ENCODE results near the gene SNX33. TPM values are rescaled to one million over a fixed set of nuclear protein-coding genes. Genes with fewer than 3 reads are reported as not detected.
A peak's percentile ranks its signal among the peaks of the same experiment; 100 is the strongest.

SNX33 gene
- total and polyA plus RNA-seq, 2 of the 13 experiments (the other 11 are each of a cell fraction or from before 2014, with no cell fraction given): 11.0 to 11.6 TPM

DNA sequence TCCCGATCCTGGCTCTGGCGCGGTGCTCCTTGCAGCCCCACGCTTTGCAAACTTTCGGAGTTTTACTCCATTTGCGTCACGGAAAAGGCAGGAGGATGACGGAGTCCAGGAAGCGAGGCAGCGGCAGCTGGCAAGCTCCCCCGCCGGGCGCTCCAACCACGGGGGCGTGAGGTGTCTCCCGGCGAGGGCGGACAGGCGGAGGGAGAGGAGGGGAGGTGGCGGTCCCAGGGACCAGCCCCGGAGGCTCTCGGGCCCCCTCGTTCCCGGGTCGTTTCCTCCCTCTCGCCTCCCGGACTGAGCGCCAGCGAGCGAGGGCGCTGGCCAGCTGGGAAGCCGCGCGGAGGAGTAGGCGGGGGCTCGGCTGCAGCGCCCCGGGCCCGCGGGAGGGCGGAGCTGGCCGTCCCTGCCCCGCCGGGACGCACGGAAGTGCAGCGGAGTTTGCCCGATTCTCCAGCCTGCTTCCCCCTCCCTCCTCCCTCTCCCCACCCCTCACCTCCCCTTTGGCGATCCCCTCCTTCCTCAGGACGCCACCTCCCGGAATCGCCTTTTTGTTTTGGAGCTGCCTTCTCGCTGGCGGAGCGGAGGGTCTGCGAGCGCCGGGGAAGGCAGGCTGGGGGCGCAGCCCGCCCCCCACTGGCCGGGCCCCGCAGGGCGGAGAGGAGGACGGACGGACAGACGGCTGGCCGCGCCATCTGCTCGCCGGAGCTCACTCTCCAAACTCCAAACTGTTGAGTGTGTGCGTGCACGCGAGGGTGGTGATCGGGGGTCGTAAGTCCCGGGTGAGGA, at the start of gene SNX33 (continued):
- TF ChIP-seq DNMT3B (CRISPR knock-in tag; conservative IDR thresholded peaks at IDR 0.05): no peak
- TF ChIP-seq, protein P1, sequence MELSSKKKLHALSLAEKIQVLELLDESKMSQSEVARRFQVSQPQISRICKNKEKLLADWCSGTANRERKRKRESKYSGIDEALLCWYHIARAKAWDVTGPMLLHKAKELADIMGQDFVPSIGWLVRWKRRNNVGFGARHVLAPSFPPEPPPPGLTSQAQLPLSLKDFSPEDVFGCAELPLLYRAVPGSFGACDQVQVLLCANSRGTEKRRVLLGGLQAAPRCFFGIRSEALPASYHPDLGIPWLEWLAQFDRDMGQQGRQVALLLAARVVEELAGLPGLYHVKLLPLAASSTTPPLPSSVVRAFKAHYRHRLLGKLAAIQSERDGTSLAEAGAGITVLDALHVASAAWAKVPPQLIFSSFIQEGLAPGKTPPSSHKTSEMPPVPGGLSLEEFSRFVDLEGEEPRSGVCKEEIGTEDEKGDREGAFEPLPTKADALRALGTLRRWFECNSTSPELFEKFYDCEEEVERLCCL (CRISPR knock-in tag; IDR thresholded peaks at IDR 0.05; ENCODE audit: borderline replicate concordance): 0 out of 2 replicates have a peak, but pooled peaks have one; percentile 37
- 0 out of 2 replicates have a peak, but pooled peaks have one; percentile 27 for TF ChIP-seq ZNF703 (CRISPR knock-in tag; IDR thresholded peaks at IDR 0.05; ENCODE audit: borderline replicate concordance)
- TF ChIP-seq TAF15 (IDR thresholded peaks at IDR 0.05; ENCODE audit: low read depth, low read length, poor library complexity, severe bottlenecking): no peak
- TF ChIP-seq ZNF292 (CRISPR knock-in tag; IDR thresholded peaks at IDR 0.05; ENCODE audit: borderline replicate concordance, low read depth): no peak
- peak; percentile 86 for TF ChIP-seq RBFOX2 (IDR thresholded peaks at IDR 0.05; ENCODE audit: low read depth, low read length)
- TF ChIP-seq ZNF775 (CRISPR knock-in tag; IDR thresholded peaks at IDR 0.05; ENCODE audit: borderline replicate concordance): no peak
- 0 out of 2 replicates have a peak, but pooled peaks have one; percentile 8 for TF ChIP-seq ZNF766 (CRISPR knock-in tag; IDR thresholded peaks at IDR 0.05; ENCODE audit: borderline replicate concordance)
- TF ChIP-seq, protein P2, sequence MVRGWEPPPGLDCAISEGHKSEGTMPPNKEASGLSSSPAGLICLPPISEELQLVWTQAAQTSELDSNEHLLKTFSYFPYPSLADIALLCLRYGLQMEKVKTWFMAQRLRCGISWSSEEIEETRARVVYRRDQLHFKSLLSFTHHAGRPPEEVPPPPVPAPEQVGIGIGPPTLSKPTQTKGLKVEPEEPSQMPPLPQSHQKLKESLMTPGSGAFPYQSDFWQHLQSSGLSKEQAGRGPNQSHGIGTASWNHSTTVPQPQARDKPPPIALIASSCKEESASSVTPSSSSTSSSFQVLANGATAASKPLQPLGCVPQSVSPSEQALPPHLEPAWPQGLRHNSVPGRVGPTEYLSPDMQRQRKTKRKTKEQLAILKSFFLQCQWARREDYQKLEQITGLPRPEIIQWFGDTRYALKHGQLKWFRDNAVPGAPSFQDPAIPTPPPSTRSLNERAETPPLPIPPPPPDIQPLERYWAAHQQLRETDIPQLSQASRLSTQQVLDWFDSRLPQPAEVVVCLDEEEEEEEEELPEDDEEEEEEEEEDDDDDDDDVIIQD (CRISPR knock-in tag; IDR thresholded peaks at IDR 0.05; ENCODE audit: low read depth): no peak
- TF ChIP-seq BHLHE40 (IDR thresholded peaks at IDR 0.05; ENCODE audit: low read length): peak; percentile 11; the same call in 1 of the 2 replicates
- no peak for TF ChIP-seq CEBPB (IDR thresholded peaks at IDR 0.05; ENCODE audit: borderline replicate concordance, low read depth, low read length)
- no peak for TF ChIP-seq RFXANK (CRISPR knock-in tag; IDR thresholded peaks at IDR 0.05)
- peak; percentile 62; the same call in 1 of the 2 replicates for TF ChIP-seq TOPORS (CRISPR knock-in tag; IDR thresholded peaks at IDR 0.05)
- no peak for TF ChIP-seq ZKSCAN5 (CRISPR knock-in tag; IDR thresholded peaks at IDR 0.05)
- TF ChIP-seq ZNF83 (CRISPR knock-in tag; IDR thresholded peaks at IDR 0.05; ENCODE audit: borderline replicate concordance): 0 out of 2 replicates have a peak, but pooled peaks have one; percentile 46
- no peak for TF ChIP-seq IKZF4 (CRISPR knock-in tag; IDR thresholded peaks at IDR 0.05; ENCODE audit: borderline replicate concordance, low read depth, not compliant biosample characterization)
- 0 out of 2 replicates have a peak, but pooled peaks have one; percentile 29 for TF ChIP-seq SP4 (CRISPR knock-in tag; IDR thresholded peaks at IDR 0.05)
- no peak for TF ChIP-seq NPAS2 (CRISPR knock-in tag; IDR thresholded peaks at IDR 0.05; ENCODE audit: borderline replicate concordance)
- TF ChIP-seq STAT5B (CRISPR knock-in tag; IDR thresholded peaks at IDR 0.05): no peak
- TF ChIP-seq, protein P3, sequence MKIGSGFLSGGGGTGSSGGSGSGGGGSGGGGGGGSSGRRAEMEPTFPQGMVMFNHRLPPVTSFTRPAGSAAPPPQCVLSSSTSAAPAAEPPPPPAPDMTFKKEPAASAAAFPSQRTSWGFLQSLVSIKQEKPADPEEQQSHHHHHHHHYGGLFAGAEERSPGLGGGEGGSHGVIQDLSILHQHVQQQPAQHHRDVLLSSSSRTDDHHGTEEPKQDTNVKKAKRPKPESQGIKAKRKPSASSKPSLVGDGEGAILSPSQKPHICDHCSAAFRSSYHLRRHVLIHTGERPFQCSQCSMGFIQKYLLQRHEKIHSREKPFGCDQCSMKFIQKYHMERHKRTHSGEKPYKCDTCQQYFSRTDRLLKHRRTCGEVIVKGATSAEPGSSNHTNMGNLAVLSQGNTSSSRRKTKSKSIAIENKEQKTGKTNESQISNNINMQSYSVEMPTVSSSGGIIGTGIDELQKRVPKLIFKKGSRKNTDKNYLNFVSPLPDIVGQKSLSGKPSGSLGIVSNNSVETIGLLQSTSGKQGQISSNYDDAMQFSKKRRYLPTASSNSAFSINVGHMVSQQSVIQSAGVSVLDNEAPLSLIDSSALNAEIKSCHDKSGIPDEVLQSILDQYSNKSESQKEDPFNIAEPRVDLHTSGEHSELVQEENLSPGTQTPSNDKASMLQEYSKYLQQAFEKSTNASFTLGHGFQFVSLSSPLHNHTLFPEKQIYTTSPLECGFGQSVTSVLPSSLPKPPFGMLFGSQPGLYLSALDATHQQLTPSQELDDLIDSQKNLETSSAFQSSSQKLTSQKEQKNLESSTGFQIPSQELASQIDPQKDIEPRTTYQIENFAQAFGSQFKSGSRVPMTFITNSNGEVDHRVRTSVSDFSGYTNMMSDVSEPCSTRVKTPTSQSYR (CRISPR knock-in tag; IDR thresholded peaks at IDR 0.05; ENCODE audit: borderline replicate concordance): no peak
- no peak for TF ChIP-seq KLF16 (CRISPR knock-in tag; IDR thresholded peaks at IDR 0.05)
- TF ChIP-seq SOX5 (CRISPR knock-in tag; IDR thresholded peaks at IDR 0.05; ENCODE audit: borderline replicate concordance): no peak; the same call in 1 of the 2 replicates
